ENCODE data around the gene PRKAR2B.

DNA sequence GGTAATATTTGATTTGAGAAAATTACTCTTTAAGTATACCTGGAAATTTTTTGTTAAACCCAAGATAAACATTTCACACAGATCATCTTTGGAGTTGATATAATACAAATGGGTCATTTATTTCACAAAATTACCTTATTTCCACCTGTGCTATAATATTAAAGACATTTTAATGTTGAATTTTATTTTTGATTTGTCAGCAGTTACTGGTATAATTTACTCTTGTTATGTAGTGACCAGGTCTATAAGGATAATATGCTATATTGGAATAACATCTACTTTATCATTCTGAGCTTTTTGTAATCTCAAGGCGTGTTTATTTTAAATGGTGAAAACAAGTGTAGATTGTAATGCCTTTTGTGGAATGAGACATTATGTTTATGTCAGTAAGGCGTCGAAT, 26.6 kb downstream of the PRKAR2B start:
- TF ChIP-seq, protein P1, sequence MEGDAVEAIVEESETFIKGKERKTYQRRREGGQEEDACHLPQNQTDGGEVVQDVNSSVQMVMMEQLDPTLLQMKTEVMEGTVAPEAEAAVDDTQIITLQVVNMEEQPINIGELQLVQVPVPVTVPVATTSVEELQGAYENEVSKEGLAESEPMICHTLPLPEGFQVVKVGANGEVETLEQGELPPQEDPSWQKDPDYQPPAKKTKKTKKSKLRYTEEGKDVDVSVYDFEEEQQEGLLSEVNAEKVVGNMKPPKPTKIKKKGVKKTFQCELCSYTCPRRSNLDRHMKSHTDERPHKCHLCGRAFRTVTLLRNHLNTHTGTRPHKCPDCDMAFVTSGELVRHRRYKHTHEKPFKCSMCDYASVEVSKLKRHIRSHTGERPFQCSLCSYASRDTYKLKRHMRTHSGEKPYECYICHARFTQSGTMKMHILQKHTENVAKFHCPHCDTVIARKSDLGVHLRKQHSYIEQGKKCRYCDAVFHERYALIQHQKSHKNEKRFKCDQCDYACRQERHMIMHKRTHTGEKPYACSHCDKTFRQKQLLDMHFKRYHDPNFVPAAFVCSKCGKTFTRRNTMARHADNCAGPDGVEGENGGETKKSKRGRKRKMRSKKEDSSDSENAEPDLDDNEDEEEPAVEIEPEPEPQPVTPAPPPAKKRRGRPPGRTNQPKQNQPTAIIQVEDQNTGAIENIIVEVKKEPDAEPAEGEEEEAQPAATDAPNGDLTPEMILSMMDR (IDR thresholded peaks at IDR 0.05; ENCODE audit: low read depth, low read length, missing input control), result no peak
- no peak for TF ChIP-seq YY1 (IDR thresholded peaks at IDR 0.05)
- TF ChIP-seq TAF1 (conservative IDR thresholded peaks at IDR 0.05), result no peak
- TF ChIP-seq, protein P2, sequence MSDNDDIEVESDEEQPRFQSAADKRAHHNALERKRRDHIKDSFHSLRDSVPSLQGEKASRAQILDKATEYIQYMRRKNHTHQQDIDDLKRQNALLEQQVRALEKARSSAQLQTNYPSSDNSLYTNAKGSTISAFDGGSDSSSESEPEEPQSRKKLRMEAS (IDR thresholded peaks at IDR 0.05), result no peak
